ENCODE results near the gene ZNF669.

ZNF669 gene

GRCh38 chr1:247079141-247079874, 24.8 kb downstream of the ZNF669 start (continued):
- TF ChIP-seq, protein P1, sequence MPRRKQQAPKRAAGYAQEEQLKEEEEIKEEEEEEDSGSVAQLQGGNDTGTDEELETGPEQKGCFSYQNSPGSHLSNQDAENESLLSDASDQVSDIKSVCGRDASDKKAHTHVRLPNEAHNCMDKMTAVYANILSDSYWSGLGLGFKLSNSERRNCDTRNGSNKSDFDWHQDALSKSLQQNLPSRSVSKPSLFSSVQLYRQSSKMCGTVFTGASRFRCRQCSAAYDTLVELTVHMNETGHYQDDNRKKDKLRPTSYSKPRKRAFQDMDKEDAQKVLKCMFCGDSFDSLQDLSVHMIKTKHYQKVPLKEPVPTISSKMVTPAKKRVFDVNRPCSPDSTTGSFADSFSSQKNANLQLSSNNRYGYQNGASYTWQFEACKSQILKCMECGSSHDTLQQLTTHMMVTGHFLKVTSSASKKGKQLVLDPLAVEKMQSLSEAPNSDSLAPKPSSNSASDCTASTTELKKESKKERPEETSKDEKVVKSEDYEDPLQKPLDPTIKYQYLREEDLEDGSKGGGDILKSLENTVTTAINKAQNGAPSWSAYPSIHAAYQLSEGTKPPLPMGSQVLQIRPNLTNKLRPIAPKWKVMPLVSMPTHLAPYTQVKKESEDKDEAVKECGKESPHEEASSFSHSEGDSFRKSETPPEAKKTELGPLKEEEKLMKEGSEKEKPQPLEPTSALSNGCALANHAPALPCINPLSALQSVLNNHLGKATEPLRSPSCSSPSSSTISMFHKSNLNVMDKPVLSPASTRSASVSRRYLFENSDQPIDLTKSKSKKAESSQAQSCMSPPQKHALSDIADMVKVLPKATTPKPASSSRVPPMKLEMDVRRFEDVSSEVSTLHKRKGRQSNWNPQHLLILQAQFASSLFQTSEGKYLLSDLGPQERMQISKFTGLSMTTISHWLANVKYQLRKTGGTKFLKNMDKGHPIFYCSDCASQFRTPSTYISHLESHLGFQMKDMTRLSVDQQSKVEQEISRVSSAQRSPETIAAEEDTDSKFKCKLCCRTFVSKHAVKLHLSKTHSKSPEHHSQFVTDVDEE (CRISPR knock-in tag; IDR thresholded peaks at IDR 0.05) = no peak
- TF ChIP-seq ESRRG (CRISPR knock-in tag; IDR thresholded peaks at IDR 0.05) = no peak
- no peak for TF ChIP-seq ZC3H10 (CRISPR knock-in tag; IDR thresholded peaks at IDR 0.05)
- TF ChIP-seq ZNF8 (CRISPR knock-in tag; IDR thresholded peaks at IDR 0.05) = no peak
- TF ChIP-seq BACH2 (CRISPR knock-in tag; IDR thresholded peaks at IDR 0.05; ENCODE audit: borderline replicate concordance) = no peak
- TF ChIP-seq TCF4 (CRISPR knock-in tag; IDR thresholded peaks at IDR 0.05; ENCODE audit: borderline replicate concordance) = no peak
- TF ChIP-seq, protein P2, sequence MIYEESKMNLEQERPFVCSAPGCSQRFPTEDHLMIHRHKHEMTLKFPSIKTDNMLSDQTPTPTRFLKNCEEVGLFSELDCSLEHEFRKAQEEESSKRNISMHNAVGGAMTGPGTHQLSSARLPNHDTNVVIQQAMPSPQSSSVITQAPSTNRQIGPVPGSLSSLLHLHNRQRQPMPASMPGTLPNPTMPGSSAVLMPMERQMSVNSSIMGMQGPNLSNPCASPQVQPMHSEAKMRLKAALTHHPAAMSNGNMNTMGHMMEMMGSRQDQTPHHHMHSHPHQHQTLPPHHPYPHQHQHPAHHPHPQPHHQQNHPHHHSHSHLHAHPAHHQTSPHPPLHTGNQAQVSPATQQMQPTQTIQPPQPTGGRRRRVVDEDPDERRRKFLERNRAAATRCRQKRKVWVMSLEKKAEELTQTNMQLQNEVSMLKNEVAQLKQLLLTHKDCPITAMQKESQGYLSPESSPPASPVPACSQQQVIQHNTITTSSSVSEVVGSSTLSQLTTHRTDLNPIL (CRISPR knock-in tag; IDR thresholded peaks at IDR 0.05; ENCODE audit: low read depth) = no peak
- TF ChIP-seq ZNF70 (CRISPR knock-in tag; IDR thresholded peaks at IDR 0.05) = no peak

GRCh38 chr1:247078258-247079140, 25.7 kb downstream of the ZNF669 start, which contains the start of gene ZNF670:
ZNF670 (minus strand) TSS chr1:247078811; CDS start chr1:247078596, 215 bp downstream.
- ATAC-seq = peak; percentile 100
- TF ChIP-seq CSDC2 (CRISPR knock-in tag; IDR thresholded peaks at IDR 0.05) (no peak), POU6F1 (CRISPR knock-in tag; IDR thresholded peaks at IDR 0.05; ENCODE audit: borderline replicate concordance, low read depth) (peak; percentile 81; the same call in 1 of the 2 replicates), PATZ1 (CRISPR knock-in tag; IDR thresholded peaks at IDR 0.05; ENCODE audit: borderline replicate concordance) (no peak)

DNA sequence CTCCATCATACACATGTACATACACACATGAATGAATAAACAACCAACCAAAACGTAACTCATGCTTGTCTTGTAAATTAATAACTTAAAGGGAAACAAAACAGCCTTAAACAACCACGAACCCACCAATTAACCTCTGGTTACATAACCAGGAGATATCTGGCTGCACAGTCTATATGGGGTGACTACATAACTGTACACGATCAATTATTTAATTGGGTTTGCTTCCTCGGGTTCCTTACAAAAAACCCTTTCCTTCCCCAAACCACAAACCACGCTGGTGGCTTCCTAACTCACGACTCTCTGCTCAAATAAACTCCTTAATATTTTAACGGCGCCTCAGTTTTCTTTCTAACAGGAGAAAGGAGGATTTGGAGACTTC, 26.3 kb downstream of the ZNF669 start:
- peak; percentile 13 for ATAC-seq
- TF ChIP-seq PATZ1 (CRISPR knock-in tag; IDR thresholded peaks at IDR 0.05; ENCODE audit: borderline replicate concordance) (no peak), ZFP3 (CRISPR knock-in tag; IDR thresholded peaks at IDR 0.05) (no peak), BACH2 (CRISPR knock-in tag; IDR thresholded peaks at IDR 0.05; ENCODE audit: borderline replicate concordance) (no peak), GLIS3 (CRISPR knock-in tag; IDR thresholded peaks at IDR 0.05) (no peak), ZNF565 (CRISPR knock-in tag; conservative IDR thresholded peaks at IDR 0.05; ENCODE audit: low read depth) (no peak), ZFP30 (CRISPR knock-in tag; IDR thresholded peaks at IDR 0.05) (no peak), POU6F1 (CRISPR knock-in tag; IDR thresholded peaks at IDR 0.05; ENCODE audit: borderline replicate concordance, low read depth) (no peak), TCF4 (CRISPR knock-in tag; IDR thresholded peaks at IDR 0.05; ENCODE audit: borderline replicate concordance) (no peak), PPARA (CRISPR knock-in tag; IDR thresholded peaks at IDR 0.05; ENCODE audit: borderline replicate concordance) (no peak), SNAI2 (CRISPR knock-in tag; IDR thresholded peaks at IDR 0.05) (no peak), ZC3H10 (CRISPR knock-in tag; IDR thresholded peaks at IDR 0.05) (no peak), ZNF70 (CRISPR knock-in tag; IDR thresholded peaks at IDR 0.05) (no peak)
- TF ChIP-seq, protein P2 (CRISPR knock-in tag; IDR thresholded peaks at IDR 0.05; ENCODE audit: low read depth) = no peak
- TF ChIP-seq, protein P1 (CRISPR knock-in tag; IDR thresholded peaks at IDR 0.05) = no peak
